ACHN (cell line): ENCODE results near the gene PRCC.

Experiments used
- DNase-seq: peaks from one replicate; pipeline ENCODE4 v3.0.0-alpha.2; 2015
- in situ Hi-C: cut with HindIII; loops from 2 replicates; pipeline ENCODE4 v1.10.0; 2017; ENCODE audit warnings: low sequenced_read_pairs, low pct_ligation_motif_present, low pct_unique_long_range_greater_than_20kb

Gene PRCC

GRCh38 chr1:156807627-156808026 lies 40.3 kb downstream of the PRCC start:
- DNase-seq = no peak
- in situ Hi-C loops = no loop called here

- in situ Hi-C loops = no loop called here
- DNase-seq = no peak
Observed at GRCh38 chr1:156808186-156809030, 41.1 kb downstream of the PRCC start.

- in situ Hi-C loops = no loop called here
- DNase-seq = no peak
Observed at GRCh38 chr1:156809281-156809680, 41.9 kb downstream of the PRCC start.

GRCh38 chr1:156809711-156810366 lies 42.5 kb downstream of the PRCC start:
- in situ Hi-C loops = no loop called here
- DNase-seq = no peak

- DNase-seq = no peak
- in situ Hi-C loops = no loop called here
Observed at GRCh38 chr1:156811168-156811567, 43.8 kb downstream of the PRCC start.

- DNase-seq = no peak
- in situ Hi-C loops = no loop called here
Observed at GRCh38 chr1:156812293-156812990, 45.1 kb downstream of the PRCC start.

- in situ Hi-C loops = no loop called here
- no peak for DNase-seq
Observed at GRCh38 chr1:156813298-156813697, 46.0 kb downstream of the PRCC start.

GRCh38 chr1:156813750-156814570 lies 46.6 kb downstream of the PRCC start:
- DNase-seq = peak; percentile 40
- in situ Hi-C loops = no loop called here

GRCh38 chr1:156814571-156815260 lies 47.4 kb downstream of the PRCC start:
- in situ Hi-C loops = no loop called here
- DNase-seq = no peak

- no peak for DNase-seq
Observed at GRCh38 chr1:156815307-156815826, 48.0 kb downstream of the PRCC start.

GRCh38 chr1:156815961-156816422 lies 48.7 kb downstream of the PRCC start:
- DNase-seq = no peak
- in situ Hi-C loops = no loop called here

More at GRCh38 chr1:156815307-156815826, 48.0 kb downstream of the PRCC start:
- in situ Hi-C loops = no loop called here

GRCh38 chr1:156816561-156817328 lies 49.4 kb downstream of the PRCC start, which contains the start of gene SH2D2A:
SH2D2A (minus strand) TSS chr1:156816848; CDS start chr1:156816708, 140 bp downstream.
- no peak for DNase-seq
- in situ Hi-C loops = no loop called here

GRCh38 chr1:156821801-156822200 lies 54.5 kb downstream of the PRCC start:
- DNase-seq = no peak

GRCh38 chr1:156822680-156823079 lies 55.3 kb downstream of the PRCC start:
- in situ Hi-C loops = no loop called here
- no peak for DNase-seq

More at GRCh38 chr1:156821801-156822200, 54.5 kb downstream of the PRCC start:
- in situ Hi-C loops = no loop called here

- no peak for DNase-seq
- in situ Hi-C loops = no loop called here
Observed at GRCh38 chr1:156823210-156823790, 56.0 kb downstream of the PRCC start.

- in situ Hi-C loops = no loop called here
- DNase-seq = no peak
Observed at GRCh38 chr1:156826630-156827029, 59.3 kb downstream of the PRCC start.
